ENCODE results near the gene KCNC3.
"Not testable (repeated sequence)": the region's sequence is repeated elsewhere in the genome, so short reads cannot be mapped to it uniquely, and the experiment has no call there.

The KCNC3 gene

DNA sequence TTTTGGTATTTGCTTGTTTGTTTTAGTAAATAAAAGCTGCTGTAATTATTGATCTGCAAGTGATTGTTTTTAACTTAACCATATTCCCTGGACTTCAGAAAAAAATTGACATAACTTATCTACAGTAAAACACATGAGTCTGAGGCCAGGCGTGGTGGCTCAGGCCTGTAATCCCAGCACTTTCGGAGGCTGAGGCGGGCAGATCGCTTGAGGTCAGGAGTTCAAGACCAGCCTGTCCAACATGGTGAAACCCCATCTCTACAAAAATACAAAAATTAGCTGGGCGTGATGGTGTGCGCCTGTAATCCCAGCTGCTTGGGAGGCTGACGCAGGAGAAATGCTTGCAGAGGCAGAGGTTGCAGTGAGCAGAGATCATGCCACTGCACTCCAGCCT lies 24.3 kb upstream of the KCNC3 start:
- not testable (repeated sequence) for DNase-seq

DNA sequence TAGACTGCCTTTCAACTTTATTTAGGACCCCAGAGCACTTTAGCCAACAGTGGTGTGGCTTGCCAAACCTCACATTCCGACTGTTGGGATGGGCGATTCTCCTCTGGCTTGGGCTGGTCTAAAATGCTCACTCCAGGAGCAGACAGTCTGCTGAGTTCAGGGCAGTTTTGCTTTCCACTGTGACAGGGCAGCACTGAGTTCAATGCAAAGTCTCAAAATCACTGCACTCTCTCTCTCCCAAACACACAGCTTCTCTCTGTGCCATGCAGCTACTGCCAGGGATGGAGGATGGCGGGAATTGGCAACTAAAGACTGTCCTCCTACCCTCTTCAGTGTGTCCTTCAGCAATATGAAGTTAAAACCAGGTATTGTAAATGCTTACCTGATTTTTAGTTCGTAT lies 23.1 kb upstream of the KCNC3 start:
- DNase-seq: no peak

DNA sequence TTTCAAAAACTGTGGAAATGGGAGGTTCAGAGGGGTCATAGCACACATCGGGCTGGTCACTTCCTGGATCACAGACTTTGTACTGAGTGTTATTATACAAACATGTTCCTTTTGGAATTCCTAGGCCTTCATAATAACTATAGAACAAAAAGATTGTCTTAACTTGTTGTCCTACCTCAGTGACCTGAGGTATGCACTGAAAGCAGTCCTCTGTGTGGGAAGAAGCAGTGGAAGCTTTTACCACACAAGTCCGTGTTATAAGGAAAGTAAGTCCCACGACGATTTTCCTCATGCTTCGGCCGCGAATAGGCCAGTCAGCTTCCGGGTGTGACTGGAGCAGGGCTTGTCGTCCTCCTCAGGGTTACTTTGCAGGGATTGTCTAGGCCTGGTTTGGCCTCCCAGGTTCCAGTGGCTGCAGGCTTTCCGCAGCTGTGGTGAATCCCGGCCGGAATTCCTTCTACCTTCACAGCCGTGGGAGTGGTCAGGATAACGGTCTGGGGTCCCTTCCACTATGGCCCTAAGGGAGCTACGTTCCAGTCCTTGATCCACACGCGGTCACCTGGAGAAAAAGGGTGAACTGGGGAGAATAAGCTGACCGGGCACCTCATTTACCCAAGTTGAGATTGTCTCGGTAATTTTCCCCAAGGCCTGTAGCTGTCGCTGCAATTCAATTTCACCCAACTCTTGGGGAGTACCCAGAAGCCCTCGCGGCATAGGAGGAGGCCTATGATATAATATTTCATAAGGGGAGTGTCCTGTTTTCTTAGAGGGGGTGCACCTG lies 20.3 kb upstream of the KCNC3 start:
- no peak for DNase-seq

DNA sequence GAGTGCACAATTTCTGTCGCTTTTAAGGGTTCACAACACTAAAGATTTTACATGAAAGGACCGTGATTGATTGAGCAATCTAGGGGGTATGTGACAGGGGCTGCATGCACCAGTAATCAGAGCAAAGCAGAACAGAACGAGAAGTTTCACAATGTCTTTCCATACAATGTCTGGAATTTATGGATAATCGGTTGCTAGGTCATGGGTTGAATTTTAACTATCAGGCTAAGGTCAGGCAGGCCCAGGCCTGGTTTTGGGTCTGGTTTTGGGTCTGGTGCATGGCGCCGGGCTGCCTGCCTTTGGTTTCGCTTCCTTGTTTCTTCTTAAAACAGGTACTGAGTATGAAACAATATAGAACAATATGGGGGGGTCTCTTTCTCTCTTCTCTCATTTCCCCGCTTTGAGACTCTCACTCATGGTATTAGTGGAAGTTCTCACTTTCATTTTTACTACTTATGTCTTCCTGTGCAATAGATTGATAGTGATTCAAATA lies 18.0 kb upstream of the KCNC3 start:
- DNase-seq: not testable (repeated sequence)

DNA sequence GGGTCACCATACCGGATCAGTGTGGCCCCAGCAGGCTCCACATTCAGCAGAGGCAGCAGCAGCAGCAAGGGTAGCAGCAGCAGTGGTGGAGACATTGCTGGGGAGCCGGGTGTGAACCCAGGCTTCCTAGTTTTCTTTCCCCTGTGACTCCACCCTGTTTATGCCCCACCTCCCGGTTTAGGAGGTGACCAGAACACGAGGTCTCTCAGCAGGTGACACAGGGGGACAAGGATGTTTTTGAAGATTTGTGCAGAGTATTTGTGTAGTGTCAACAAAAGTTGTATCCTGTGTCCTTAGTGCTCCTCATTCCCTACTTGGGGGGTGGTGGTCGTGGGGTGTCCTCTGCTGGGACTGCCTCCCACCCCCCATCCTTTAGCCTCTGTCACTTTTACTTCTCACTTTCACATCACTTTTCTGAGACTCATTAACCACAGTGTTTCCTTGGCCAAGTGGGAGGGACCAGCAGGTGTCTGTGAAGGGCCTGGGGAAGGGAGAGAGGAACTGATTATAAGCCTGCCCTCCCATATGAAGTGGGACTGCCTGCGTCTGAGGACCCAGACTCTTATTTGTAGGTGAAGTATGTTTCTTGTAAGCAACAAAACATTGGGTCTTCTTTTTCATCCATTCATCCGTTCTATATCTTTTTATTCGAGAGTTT lies 15.6 kb upstream of the KCNC3 start:
- no peak for DNase-seq

DNA sequence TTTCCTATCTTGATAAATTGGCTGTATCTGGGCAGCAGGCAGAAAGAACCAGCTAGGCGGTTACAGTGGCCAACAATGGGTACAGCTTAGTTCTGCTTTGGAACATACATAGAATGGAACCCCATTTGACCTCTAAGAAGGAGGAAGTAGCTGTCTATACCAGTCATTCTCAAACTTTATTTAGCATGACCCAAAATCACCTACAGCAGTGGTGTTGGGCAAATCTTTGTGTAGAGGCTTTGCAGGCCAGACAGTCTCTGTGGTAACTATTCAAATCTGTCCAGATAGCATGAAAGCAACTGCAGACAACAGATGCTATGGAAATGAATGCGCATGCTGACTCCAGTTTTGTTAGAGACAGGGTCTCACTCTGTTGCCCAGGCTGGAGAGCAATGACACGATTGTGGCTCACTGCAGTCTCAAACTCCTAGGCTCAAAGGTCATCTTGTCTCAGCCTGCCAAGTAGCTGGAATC lies 12.0 kb upstream of the KCNC3 start:
- no peak for DNase-seq

DNA sequence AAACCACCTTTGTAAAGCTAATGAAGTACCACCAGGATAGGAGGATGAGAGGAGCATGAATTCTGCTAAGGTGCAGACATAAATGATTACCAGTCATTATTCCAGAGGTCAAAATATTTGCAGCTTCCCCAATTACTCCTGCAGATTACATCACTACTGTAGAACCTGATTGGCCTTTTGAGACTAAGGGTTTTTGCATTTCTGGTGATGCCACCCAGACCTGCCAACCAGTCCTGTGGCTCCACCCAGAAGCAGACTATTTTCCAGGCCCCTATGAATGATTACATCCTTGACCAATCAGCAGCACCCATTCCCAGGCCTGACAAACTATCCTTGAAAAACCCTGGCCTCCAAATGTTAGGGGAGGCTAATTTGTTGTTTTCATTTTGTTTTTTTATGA lies 11.2 kb upstream of the KCNC3 start:
- no peak for DNase-seq

DNA sequence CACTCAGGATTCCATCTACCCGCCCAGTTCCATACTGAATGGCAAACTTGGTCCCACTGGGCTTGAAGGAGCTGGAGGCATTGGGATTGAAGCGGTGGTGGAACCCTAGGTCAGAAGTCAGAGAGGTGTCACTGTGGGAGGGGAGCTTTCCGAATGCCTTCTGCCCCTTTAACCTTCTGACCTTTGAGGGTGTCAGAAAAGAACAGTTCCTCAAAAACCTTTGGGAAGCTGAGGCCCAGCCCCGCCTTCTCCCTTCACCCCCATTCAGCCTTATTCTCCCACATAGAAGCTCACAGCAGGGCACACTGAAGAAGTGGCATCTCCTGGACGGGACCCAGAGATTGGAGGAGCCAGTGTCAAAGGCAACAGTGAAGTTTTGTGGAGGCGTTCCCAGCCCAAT lies 7.9 kb upstream of the KCNC3 start:
- not testable (repeated sequence) for DNase-seq

DNA sequence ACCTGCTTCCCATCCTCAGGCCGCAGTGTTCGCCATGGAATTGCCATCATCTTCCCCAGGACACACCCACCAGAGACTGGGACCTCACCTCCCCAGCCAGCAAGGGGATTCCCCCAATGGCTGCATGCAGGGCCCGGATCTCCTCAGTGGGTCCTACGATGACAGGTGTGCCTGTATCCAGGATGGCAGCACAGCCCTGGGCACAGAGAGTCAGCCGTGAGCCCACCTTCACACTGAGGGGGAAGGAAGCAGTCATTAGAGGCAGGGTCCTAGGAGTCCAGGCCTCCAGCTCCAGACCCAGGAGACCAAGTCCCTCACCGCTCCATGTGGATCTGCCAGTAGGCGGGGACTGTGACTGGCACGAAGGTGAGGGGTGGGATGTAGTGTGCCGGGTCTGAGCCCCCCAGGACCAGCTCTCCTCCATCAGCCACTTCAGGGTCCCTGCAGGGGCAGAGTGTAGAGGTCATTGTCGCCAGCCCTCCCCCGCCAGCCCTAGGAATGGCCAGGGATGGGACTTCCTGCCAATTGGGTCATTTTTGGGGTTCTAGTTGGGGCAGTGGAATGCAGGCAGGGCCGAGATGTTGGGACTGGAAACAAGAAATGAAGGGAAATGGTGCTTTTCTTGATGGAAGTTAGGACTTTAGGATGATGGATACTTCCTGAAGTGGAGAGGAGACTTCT lies 5.7 kb upstream of the KCNC3 start:
- no peak for DNase-seq

DNA sequence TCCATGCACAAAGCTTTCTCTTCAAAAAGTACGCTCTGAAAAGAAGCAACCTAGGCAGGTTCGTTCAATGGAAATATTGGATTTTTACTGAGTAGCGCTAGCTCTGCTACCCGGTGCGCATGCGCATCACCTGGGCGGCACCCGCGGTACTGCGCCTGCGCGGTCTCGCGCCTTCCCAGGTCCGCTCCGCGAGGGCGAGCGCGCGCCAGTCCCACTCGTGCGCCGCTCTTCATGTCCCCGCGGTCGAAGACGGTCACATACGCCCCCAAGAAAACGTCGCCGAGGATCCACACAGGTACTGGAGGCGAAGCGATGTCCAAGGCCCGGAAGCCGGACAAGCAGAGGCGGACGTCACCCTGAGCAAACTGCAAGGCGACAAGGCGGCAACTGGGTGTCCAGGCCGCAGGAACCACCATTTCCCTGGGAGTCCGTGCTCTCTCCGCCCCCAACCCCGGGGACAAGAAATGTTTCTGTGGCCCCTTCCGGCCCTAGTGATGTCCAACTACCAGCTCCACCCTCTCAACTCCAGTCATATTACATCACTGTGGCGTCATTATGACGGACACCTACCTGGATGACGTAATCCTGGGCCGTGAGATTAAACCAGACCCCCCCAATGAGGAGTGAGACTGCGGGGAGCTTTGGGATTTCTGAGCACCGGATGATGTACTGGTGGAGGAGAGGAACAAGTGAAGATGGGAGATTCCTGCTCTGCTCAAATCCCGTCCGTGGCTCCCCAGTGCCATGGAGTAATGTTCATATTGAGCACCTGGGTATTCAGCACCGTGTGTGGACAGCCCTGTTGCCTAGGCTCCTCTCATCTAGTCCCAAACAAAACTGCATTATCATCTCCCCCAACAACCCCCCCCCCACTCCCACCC lies 4.8 kb upstream of the KCNC3 start:
- no peak for DNase-seq

DNA sequence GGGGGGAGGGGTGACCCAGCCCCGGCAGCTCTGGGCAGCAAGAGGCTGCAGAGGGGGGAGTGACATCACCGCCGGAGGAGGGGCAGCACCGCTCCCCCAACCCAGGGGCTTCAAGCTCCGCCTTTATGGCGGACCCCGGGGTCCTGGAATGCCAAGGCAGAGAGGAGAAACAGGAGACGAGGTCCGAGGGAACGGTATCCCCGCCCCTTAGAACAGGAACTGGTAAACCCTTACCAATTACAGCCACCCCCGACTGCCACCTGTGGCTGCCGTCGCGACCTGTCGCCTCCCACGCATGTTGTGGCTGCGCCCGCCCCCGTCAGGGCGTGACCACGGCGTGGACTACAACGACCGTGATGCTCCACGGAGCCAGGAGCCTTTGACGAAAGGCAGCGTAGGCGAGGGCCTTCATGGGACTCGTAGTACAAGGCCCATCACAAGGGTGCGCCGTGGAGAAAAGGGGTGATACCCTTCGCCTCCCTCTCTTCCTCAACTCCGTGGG lies 4.1 kb upstream of the KCNC3 start:
- DNase-seq: peak; percentile 89

DNA sequence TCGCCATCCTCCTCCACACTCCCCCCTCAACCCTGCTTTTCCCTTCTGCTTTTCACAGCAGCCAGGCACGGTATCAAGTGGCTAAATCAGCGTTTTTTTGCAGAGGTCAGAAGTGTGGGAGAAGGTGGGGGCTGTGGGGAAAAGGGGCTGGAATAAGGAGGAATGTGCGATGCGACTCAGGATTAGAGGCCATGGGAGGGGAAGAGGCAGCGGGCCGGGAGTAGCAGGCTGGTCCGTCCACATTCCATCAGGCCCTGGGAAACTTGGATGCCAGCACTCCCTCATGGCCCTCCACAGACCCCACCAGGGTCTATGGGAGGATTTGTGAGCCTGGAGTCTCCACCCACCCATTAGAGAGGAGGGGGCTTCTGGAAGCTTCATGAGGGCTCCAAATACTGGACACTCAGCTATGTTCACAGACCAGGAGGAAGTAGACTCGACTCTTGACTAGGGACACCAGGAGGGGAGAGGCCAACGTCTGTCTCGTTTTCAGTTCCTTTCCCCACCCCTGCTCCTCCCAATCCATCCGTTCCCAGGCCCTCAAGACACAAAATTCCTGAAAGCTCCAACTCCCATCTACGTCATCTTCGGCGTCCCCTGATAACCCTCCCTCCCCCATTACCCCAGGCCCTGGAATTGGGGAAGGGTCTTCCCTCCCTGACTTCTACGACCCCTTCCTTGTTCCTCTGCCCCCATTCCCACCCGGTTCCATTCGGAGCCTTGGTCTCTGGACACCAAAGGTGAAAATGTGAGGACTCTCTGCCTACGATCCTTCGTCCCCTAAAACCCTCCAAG lies 3.3 kb upstream of the KCNC3 start:
- DNase-seq: no peak

DNA sequence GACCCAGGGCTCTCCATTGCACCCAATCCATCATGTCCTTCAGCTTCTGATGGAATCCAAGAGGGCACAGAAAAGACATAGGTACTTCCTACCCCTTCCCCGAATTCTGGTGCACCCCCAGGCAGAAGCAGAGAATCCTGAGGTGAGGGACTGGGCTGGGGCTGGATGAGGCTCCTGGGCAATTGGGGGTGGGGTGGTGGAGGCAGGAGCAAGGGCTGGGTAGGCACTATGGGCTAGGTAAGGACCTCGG lies 2.7 kb upstream of the KCNC3 start:
- DNase-seq: no peak

DNA sequence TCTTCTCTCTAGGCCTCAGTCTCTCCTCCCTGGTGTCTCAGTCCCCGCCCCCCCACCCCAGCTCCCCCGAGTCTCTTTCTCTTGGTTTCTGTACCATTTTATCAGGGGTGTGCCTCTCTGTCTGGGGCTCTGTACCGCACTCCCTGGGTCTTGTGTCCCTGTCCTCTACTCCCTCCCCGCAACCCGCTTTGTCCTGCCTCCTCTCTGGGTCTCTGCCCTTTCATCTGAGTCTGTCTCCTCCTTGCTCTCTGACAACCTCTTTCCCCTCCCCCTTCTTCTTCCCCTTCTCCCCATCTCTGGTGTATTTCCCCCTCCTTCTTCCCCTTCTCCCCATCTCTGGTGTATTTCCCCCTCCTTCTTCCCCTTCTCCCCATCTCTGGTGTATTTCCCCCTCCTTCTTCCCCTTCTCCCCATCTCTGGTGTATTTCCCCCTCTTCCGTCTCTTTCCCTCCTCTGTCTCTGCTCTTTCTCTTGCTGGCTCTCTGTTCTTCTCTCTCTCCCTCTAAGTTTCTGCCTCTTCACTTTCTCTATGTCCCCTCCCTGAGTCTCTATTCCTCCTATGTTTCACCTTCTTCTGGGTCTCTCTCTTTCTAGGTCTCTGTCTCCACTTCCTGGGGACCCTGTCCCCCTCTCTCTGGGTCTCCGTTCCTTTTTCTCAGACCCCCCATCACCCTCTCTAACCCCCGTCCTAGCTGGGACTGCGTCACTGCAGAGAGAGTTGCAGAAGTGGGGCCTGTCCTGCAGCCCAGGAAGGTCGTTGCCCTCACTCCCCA lies 2.2 kb upstream of the KCNC3 start:
- no peak for DNase-seq

DNA sequence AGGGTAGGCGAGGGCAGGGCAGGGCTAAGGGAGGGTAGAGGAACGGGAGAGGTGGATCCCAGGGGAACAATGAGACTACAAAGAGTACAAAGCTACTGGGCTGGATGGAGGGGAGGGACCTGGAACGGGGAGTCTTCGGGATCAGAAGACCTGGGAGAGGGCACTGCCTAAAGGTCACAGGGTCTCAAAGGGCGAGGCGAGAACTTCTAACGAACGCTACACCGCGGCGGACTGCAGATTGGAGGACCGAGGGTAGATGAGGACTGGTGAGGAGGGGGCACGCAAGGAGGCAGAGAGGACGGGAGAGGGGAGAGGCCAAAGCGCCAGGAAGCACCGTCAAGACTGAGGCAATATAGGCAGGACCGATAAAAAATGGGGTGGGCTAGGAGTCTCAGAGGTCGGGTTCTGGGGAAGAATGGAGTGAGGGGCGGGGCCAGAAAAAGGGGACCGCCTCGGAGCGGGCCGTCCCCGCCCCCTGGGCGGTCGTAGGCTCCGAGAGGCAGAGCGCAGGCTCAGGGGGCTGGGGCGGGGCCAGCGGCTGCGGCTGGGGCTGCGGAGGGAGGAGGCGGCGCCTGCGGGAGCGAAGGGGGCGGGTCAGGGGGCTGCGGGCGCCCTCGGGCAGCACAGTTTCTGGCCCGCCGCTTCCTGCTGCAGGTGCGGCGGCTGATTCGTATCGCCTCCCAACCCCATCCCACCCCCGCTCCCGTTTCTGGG lies 1.3 kb upstream of the KCNC3 start:
- peak; percentile 79 for DNase-seq

DNA sequence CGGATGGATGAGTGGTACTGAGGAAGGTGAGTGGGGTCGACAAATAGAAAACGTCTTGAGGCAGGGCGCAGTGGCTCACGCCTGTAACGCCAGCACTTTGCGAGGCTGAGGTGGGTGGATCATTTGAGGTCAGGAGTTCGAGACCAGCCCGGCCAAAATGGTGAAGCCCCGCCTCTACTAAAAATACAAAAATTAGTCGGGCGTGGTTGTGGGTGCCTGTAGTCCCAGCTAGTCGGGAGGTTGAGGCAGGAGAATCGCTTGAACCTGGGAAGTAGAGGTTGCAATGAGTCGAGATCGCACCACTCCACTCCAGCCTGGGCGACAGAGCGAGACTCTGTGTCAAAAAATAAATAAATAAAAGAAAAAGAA lies 733 bp upstream of the KCNC3 start:
- DNase-seq: not testable (repeated sequence)

DNA sequence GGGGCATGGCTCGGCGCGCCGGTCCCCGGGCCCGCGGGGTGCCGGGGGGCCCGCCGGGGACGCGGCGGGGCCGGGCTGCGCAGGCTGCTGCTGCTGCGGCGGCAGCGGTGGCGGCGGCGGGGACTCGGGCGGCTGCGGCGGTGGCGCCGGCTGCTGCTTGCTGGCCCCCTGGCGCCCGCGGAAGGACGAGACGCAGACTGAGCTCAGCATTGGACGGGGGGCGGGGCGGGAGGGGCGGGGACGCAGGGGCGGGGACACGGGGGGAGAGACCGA lies 368 bp downstream of the KCNC3 start:
- no peak for DNase-seq

DNA sequence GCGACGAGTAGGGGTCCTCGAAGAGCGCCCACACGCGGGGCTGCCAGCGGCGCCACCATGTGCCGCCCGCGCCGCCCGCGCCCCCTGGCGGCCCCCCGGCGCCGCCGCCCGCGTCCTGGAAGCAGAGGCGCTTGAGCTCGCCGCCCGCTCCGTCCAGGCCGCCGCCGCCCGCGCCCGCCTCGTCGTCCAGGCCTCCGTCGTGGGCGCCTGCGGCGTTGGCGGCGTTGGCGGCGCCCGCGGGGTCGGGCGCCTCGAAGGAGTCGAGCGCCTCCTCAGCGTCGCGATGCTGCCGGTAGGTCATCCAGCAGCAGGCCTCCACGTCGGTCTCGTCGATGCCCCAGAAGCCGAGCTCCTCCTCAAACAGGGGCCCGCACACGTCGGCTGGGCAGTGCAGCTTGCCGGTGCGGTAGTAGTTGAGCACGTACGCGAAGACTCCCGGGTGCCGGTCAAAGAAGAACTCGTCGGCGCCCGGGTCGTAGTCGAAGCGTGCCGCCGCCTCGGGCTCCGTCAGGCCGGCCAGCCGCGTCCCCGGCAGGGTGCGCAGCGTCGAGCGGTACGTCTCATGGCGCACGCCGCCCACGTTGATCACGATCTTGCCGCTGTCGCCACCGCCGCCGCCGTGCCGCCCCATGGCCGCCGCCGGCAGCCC lies 829 bp downstream of the KCNC3 start:
- DNase-seq: no peak

DNA sequence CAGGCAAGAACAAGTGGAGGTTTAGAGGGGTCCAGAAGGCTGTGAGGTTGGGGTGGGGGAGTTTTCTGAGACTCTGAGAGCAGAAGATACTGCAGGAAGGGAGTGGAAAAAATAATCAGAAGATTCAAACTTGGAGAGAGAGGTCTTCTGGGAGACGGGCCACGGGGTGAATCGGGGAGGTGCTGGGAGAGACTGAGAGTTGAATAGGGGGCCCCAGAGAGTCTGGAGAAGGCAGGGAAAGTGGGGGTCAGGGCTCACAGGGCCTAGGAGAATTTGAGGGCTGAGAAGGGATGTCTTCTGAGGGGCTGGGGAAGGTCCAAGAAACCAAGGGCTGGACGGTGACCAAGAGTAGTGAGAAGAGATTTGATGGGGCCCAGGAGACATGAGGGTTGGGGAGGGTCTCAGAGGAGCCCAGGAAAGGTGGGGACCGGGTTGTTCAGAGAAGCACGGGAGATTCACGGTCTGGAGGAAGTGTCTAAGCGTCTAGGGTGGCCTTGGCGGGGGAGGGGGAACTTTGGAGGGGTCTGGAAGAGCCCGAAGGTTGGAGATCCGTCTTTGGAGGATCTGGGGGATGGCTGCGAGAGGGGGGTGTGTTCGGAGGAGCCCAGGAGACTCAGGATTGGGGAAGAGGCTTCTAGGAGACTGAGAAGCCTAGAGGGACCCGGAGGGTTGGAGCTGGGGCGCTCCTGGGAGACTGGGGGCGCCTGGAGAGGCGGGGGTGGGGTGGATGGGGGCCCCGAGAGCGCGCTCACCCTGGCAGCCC lies 1.5 kb downstream of the KCNC3 start:
- no peak for DNase-seq

Data from central memory CD4-positive, alpha-beta T cell (primary cell).